Stimulated activated CD4-positive, alpha-beta T cell treated with anti-CD3 and anti-CD28 coated beads, TNF-alpha, amount 100 ng/mL, for 4 hours (primary cell): ENCODE data around the gene PSMB2.

ENCODE experiments used
- DNase-seq, 3 experiments: peaks; one replicate each; pipeline ENCODE4 v3.0.0-alpha.2; 2020; ENCODE audit warnings: low read depth in 3 of 3

The PSMB2 gene

DNA sequence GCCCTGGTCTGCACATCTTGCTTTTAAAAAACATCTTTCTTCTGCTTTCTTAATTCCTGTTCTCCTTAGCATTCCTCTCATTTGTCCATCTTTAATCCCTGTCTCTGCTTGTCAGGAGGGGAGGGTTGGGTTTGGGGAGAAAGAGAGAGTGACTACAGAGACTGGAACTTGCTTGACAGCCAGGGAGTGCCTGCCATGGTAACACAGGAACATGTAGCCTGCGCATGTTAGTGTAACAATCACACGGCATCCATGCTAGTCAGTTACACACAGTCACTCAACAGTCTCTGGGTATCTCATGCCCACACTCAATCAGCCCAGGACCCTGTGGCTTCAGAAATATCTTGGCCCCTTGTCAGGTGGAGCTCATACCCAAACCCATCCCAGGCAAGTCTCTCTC, 69.0 kb downstream of the PSMB2 start:
- no peak for DNase-seq

DNA sequence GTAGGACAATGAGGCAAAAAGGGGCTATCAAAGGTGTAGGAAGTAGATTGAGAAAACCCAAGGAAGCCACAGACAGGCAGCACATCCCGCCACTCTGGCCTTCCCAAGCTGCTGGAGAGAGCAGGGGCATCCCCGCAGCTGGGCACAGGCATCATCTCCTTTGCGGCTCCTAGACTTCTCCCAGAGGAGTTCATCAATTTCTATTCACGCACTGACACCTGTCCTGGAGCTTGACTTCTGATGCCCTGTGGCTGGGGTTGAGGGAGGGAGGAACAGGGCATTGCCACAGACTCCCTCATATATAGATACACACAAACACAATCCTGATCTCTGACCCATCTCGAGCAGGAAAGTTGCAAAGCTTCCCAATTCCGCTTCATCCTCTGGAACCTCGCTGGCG, 70.1 kb downstream of the PSMB2 start:
- DNase-seq, result no peak

DNA sequence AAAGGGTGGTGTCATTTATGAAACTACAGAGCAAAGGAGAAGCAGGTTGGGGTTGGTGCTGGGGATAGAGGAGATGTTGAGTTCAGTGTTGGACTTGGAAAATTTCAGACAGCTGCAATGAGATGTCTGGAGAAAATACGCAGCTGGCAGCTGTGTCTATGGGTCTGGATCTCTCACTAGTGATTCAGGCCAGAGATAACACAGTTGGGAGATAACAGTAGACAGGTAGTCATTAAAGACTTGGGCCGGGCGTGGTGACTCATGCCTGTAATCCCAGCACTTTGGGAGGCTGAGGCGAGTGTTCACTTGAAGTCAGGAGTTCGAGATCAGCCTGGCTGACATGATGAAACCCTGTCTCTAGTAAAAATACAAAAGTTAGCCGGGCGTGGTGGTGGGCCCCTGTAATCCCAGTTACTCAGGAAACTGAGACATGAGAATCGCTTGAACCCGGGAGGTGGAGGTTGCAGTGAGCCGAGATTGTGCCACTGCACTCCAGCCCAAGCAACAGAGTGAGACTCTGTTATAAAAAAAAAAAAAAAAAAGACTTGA, 70.7 kb downstream of the PSMB2 start:
- no peak for DNase-seq

DNA sequence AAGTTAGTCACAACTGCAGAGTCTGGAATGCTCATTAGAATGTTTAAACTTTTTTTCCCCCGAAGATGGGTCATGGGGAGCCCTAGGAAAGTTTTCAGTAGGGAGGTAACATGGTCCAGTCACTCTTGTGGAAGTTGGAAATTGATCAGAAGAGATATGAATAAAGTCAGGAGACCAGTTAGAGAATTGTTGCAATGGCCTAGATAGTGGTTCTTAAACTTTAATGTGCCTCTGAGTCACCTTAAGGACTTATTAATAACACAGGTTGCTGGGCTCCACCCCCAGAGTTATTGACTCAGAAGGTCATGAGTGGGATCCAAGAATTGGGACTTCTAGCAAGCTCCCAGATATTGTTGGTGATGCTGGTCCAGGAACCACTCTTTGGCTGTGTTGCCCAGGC, 71.4 kb downstream of the PSMB2 start:
- DNase-seq, result no peak

DNA sequence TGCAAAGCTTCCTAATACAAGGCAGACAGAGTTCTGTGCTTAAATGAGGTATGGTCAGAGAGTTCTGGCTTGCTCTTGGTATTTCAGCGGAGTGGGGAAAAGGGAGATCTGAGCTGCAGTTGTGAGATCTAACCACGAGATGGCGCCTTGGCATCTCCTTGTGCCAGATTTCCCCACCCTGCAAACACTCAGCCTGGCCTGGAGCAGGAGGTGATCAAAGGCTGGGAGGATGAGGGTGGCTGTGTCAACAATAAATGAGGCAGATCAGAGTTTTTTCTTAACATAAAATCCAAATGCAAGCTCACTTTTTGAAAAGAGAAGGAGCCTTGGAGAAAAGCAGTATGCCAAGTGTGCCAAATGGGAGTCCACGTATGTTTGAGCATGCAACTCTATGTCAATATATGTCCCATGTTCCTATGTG, 72.3 kb downstream of the PSMB2 start:
- DNase-seq, result peak in 2 of 3 experiments; percentile 31 to 44

DNA sequence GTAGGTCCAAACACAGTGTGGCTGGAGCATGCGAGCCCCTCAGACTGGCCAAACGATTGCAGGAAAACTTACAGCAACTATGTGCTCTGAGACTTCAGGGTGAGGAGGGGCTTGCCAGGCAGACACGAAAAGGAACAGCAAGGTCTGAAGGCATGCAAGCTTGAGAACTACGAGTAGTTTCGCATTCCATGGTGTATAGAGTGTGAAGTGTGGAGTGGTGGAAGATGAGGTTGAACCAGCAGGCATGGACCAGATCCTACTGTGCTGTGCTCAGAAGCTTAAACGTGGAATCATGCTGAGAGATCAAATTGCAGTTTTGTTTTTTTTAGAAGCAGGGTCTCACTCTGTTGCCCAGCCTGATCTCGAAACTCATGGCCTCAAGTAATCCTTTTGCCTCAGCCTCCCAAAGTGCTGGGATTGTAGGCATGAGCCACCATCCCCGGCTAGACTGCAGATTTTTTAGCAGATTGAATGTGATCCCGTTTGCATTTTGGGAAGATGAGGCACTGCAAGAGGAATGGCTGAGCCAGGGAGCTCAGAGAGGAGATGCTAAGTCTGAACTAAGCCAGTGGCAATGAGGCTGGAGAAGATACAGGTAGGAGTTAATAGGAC, 73.3 kb downstream of the PSMB2 start:
- DNase-seq, result no peak

DNA sequence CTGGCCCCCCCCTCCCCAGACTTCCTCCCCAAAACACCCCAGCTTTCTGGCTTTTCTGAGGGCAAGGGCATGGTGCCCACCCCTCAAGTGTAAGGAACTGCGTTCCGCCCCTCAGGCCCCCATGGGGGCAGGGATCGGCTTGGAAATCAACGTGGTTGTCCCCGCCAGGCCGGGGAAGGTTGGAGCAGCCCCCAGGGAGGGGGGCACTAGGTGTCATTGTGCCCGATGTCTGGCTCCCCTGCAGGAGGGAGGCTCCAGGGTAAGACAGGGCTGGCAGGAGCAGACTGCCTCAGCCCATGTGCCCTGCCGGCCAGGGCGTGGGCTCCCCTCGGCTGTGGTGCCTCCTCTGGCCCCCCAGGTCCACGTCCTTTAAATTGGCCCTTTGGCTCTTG, 75.6 kb downstream of the PSMB2 start:
- DNase-seq, result no peak

DNA sequence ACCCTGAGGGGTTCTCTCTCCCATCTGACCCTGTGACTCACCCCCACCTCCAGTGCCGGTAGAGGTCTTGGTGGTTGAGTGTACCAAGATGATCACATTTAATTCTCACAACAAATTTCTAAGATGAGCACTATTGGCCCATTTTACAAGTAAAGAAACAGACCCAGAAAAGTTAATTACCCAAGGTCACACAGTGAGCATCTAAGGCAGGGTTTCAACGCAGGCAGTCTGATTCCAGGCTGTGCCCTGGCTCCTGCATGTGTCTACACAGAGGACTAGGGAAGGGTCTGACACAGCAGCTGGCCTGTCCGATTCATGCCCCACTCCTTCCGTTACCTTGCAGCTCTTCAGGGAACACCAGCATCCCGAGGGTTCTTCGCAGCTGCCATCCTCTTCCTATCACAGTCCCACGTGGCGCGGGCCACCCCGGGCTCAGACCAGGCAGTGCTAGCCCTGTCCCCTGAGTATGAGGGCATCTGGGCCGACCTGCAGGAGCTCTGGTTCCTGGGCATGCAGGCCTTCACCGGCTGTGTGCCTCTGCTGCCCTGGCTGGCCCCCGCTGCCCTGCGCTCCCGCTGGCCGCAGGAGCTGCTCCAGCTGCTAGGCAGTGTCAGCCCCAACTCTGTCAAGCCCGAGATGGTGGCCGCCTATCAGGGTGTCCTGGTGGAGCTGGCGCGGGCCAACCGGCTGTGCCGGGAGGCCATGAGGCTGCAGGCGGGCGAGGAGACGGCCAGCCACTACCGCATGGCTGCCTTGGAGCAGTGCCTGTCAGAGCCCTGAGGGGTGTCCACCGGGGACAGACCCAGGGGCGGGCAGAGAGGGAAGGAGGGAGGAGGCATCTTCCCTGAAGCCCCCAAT, 76.2 kb downstream of the PSMB2 start:
- no peak for DNase-seq

DNA sequence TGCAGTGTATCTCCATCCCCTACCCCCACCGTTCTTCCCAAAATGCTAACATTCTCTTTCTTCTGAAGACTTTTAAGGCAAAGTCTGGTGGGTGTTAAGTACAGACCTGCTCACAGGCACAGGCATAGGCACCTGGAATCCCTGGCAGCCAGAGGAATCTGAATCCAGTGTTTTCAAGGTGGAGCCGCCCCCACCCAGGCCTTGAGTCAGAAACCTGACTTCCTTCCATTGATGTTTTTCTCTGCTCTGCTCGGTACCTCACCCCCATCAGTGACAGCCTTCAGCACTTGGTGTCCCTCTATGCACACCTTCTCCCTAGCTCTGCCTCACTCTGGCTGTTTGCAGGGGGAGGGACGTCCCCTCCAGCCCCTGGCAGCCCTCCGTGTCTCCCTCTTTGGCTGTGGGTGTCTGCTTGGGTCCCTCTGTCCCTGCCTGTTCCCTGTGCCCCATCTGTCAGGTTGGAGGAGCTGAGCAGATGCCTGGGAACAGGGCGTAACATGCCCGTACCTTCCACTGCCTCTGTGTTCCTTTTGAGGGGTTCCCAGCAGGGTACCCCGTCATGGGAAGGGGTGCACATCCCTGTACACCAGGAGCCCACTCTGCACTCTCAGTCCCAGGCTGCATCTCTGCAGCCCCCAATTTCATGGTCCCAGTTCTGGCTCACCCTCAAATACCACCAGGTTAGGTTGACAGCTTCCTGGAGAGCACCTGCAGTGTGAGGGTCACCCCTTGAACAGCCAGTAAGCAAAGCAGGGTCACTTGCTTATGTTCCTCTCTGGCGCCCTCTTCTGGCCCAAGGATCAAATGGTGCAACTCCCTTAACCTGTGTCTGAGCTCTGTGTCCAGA, 77.1 kb downstream of the PSMB2 start:
- peak; percentile 60 to 64 (median 62) for DNase-seq

DNA sequence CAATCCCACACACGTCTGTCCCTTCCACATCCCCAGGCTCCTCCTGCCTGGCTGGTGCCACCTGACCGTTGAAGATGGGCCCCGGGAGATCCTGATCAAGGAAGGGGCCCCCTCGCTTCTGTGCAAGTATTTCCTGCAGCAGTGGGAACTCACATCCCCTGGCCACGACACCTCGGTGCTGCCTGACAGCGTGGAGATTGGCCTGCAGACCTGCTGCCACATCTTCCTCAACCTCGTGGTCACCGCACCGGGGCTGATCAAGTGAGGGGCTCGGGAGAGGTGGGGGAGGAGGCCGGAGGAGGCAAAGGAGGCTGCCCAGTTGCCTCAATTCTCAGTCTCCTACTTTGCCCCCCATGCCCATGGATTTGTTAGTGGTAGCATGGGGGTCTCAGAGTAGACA, 78.2 kb downstream of the PSMB2 start:
- no peak for DNase-seq

DNA sequence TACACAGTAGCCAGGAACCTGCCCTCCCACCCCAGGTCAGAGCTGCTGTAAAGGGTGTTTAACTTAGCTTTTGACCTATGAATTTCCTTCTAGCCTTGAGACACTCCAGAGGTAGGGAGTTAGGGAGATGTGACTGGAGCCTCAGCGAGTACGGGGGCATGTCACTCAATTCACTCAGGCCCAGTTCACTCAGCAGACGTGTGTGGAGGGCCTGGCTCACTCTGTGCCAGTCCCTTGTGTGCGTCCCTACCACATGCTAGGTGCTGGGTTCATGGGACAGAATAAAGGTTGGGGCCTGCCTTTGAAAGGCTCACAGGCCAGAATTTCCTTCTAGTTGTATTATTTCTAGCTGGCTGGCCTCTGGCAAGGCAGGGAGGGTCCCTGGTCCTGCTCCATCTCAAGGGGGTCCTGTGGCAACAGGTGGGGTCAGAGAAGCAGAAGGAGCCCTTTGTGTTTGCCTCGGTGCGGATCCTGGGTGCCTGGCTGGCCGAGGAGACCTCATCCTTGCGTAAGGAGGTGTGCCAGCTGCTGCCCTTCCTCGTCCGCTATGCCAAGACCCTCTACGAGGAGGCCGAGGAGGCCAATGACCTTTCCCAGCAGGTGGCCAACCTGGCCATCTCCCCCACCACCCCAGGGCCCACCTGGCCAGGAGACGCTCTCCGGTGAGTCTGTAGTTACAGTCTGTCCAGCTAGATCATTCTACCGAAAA, 79.2 kb downstream of the PSMB2 start:
- DNase-seq, result no peak

DNA sequence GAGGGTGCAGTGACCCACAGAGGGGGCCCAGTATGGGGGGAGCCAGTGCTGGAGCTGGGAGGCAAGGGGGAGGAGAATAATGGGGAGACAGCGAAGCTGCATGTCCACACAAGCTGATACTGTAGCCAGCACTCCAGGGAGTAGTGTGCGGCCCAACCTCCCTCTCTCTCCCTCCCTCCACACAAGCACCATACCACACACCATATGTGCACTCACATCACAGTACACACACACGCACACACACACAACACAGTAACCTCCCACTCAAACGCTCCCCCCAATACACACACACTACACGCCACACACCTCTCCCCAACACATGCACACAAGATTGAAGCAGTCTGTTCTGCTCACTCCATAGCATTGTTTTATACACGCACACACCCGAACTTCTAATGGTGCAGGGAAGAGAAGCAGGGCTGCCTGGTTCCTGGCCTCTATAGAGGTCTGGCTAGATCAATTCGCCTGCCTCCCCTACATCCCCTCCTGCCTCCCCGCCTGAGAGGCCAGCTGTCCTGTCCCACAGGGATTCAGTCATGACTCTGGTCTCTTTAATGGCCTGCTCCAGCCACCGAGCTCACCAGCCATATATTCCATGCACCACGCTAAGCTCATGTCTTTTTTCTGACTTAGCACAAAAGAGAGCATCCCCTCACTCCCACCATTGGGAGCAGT, 79.9 kb downstream of the PSMB2 start:
- DNase-seq, result no peak

DNA sequence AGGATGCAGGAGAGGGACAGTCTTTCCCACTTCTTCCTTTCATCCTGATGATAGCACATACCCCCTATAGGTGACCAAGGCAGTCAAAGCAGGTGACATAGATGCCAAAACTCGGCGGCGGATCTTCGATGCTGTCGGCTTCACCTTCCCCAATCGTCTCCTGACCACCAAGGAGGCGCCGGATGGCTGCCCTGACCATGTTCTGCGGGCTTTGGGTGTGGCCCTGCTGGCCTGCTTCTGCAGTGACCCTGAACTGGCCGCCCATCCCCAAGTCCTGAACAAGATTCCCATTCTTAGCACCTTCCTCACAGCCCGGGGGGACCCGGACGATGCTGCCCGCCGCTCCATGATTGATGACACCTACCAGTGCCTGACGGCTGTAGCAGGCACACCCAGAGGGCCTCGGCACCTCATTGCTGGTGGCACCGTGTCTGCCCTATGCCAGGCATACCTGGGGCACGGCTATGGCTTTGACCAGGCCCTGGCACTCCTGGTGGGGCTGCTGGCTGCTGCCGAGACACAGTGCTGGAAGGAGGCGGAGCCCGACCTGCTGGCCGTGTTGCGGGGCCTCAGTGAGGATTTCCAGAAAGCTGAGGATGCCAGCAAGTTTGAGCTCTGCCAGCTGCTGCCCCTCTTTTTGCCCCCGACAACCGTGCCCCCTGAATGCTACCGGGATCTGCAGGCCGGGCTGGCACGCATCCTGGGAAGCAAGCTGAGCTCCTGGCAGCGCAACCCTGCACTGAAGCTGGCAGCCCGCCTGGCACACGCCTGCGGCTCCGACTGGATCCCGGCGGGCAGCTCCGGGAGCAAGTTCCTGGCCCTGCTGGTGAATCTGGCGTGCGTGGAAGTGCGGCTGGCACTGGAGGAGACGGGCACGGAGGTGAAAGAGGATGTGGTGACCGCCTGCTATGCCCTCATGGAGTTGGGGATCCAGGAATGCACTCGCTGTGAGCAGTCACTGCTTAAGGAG, 80.8 kb downstream of the PSMB2 start:
- DNase-seq, result no peak

DNA sequence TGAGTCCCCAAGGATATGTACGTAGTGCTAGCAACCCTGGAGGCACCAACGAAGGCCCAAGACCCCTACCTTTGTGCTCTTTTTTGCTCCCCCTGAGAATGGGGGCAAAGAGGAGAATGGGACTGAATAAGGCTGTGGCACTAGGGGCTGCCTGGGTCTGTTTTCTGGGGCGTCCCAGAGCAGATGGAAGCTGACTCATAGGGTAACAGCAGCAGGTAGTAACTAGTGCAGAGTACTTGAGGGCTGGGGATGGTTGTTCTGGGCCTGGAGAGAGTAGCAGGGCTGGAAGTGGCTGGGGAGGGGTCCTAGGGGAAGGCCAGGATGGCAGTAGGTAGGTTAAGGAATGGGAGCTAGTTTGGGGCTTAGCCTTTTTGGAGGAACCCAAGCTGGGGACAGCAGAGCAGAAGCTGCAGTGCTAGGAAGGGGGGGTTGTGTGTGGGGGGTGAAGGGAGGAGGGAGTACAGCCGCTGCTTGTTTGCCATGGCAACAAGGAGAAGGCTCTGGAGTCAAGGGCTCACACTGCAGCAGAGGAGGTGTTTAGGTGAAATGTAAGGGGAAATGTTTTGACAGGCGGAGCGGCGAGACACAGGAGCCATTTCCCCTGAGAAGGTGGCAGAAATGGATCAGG, 81.9 kb downstream of the PSMB2 start:
- DNase-seq, result no peak

DNA sequence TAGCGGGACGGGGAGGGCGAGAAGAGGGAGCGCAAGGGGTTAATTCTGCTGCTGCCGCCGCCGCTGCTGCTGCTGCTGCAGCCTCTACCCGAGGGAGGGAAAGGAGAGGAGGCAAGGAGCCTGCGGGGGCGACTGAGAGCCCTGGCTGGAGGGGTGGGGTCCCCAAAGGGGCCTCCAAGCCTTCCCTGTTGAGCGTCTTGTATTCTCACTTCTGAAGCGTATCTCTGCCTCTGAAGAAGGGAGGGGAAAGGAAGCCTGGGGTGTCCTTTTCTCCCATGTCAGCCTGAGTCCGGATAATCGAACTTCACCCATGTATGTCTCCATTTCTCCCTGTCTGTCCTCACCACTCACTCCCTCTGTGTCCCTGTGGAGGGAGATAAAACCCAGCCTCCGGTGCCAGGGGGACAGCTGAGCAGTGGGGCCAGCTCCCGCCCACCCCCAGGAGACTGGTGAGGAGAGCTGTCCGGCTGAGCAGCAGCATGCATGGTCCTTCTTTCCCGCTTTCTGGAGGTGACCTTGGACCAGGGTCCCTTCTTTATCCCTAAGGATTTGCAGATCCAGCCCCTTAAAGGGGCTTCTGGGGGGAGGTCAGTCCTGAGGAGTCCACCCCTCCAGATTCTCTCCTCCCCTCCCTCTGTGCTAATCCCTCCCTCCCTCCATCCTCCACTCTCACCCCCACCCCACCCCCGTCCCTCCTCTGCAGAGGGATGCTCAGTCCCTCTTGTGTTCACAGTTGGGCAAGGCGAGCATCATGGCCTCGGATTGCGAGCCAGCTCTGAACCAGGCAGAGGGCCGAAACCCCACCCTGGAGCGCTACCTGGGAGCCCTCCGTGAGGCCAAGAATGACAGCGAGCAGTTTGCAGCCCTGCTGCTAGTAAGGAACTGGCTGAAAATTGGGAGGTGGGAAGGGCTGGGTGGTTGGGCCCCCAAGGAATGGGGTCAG, 82.7 kb downstream of the PSMB2 start:
- DNase-seq, result no peak

DNA sequence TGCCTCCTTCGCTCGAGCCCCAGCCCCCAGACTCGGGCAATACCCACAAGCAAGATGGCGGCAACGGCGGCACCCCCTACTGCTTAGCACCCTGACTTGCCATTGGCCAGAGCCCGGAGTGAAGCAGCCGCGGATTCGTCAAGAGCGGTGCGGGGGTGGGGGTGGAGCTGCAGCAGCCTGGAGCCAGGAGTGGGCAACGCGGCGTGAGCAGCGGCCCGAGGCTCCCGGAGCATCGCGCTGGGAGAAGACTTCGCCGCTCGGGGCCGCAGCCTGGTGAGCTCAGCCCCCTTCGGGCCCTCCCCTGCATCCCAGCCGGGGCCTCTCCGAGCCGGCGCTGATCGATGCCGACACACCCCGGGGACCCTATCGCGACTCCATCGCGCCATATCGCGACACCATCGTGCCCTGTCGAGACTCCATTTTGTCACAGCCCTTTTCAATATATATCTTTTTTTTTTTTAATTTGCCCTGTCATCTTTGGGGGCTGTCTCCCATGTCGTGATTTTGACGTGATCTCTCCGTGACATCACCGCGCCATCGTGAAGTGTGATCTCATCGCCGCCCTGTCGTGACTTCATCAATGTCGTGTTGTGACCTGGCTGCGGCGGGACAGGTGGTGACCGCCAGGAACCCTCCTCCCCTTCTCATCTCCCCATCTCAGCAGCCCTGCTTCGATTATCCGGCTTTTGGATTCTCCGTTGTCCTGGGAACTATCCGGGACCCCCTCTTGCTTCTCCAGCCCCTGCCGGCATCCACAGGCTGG, 83.5 kb downstream of the PSMB2 start, which contains the start of gene NCDN:
TSS of gene NCDN (plus strand) at position 189 of the 763 bp plus-strand sequence. CDS start at position 581, 392 bp downstream.
- DNase-seq, result peak; percentile 89 to 94 (median 92)

DNA sequence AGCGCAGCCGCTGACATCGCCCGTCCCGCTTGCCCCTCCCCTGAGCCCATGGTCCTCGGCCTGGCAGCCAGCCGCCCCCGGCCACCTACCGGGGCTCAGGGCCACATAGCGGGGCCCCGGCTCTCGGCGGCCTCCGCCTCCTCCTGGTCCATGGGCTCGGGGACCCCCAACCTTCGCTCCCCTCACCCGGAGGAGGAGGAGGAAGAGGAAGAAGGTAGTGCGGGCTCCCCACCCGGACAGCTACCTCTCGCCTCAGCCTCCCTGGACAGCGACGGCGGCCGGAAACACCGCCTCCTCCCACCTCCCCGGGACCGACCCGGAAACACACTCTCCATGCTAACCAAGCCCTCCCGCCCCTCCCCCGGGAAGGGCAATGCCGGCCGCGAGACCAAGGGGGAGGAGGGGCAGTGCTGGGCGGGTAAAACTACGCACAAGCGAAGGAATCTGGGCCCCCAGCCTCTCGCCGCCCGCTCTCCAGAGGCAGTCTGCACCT, 84.2 kb downstream of the PSMB2 start, which contains the start of gene KIAA0319L:
TSS of gene KIAA0319L (minus strand) at position 286 of the 493 bp plus-strand sequence. CDS start 2,912 bp downstream, outside the sequence.
- DNase-seq, result no peak
